HCT116 (cell line): ENCODE measurements around the gene NEUROG1. TPM values are rescaled to one million over a fixed set of nuclear protein-coding genes. Genes with fewer than 3 reads are reported as not detected.

Experiments used
- ATAC-seq: fragments of 200-7000 bp; cut with Tn5 transposase; 2 replicates; pipeline ENCODE4 v1.9.1; 2020; ENCODE audit warnings: mild to moderate bottlenecking, moderate library complexity
- BruUV-seq: library from RNA; stranded (reverse); fragments of 400-500 nt; replicated peaks from 2 replicates; lab custom pipeline; 2021; lab: Mats Ljungman, UMichigan
- CTCF ChIA-PET: fragments of 300-600 bp; sonication (Branson Sonifier 250); formaldehyde crosslinking; loops from one replicate; lab custom pipeline; 2021; ENCODE audit warnings: antibody characterized with exemption; lab: Charles Lee
- POLR2A ChIA-PET: fragments of 300-600, 350-600 bp; sonication (Branson Sonifier 250); formaldehyde crosslinking; loops from one replicate; lab custom pipeline; 2021; ENCODE audit warnings: antibody characterized with exemption; lab: Charles Lee
- RAD21 ChIA-PET, 2 experiments: fragments of 300-600 bp; sonication (Branson Sonifier 250); formaldehyde crosslinking; loops; one replicate each; lab custom pipeline; 2023; ENCODE audit warnings: low total read pairs in 2 of 2; ENCODE audit not compliant: uncharacterized antibody in 2 of 2, unreplicated experiment in 2 of 2, low non-redundant PET in 1 of 2; lab: Charles Lee
- DNase-seq: peaks from one replicate; pipeline ENCODE4 v3.0.0-alpha.2; 2010; ENCODE audit warnings: low read depth, low spot score
- H2AFZ ChIP-seq: fragments of 200-600 bp; shearing (Covaris generic), sonication (generic); 2 replicates; pipeline ENCODE4 v1.6.1; 2017; ENCODE audit warnings: low read depth, mixed run types, mixed read lengths, antibody characterized with exemption, low read length; ENCODE audit not compliant: poor library complexity, severe bottlenecking
- H3K27ac ChIP-seq: 2 replicates; pipeline ENCODE4 v1.5.1; 2012; ENCODE audit warnings: low read depth, low read length
- H3K27me3 ChIP-seq: fragments of 200-600 bp; sonication (generic); 2 replicates; pipeline ENCODE4 v1.6.1; 2016; ENCODE audit warnings: mixed run types, low read length, mixed read lengths; ENCODE audit not compliant: insufficient read depth
- H3K36me3 ChIP-seq, 2 experiments: fragments of 200-500 bp in 1 of 2; fragments of 200-600 bp in 1 of 2; sonication (Bioruptor generic) in 1 of 2; sonication (generic) in 1 of 2; 2 replicates each; pipeline versions ENCODE4 v1.5.1 to v1.6.1; 2014 to 2016; ENCODE audit warnings: low read length in 2 of 2, inconsistent platforms in 1 of 2, mixed read lengths in 1 of 2, mixed run types in 1 of 2; ENCODE audit not compliant: insufficient read depth in 2 of 2, control insufficient read depth in 1 of 2
- H3K4me1 ChIP-seq, 2 experiments: fragments of 200-600 bp in 1 of 2; sonication (generic) in 1 of 2; 2 replicates each; pipeline versions ENCODE4 v1.5.1 to v1.6.1; 2012 to 2017; ENCODE audit warnings: low read length in 2 of 2, inconsistent platforms in 1 of 2, mild to moderate bottlenecking in 1 of 2, mixed read lengths in 1 of 2, mixed run types in 1 of 2, moderate library complexity in 1 of 2; ENCODE audit not compliant: insufficient read depth in 2 of 2, control insufficient read depth in 1 of 2
- H3K4me2 ChIP-seq: fragments of 200-600 bp; sonication (generic); 2 replicates; pipeline ENCODE4 v1.6.1; 2017; ENCODE audit warnings: mixed run types, low read length, mixed read lengths
- H3K4me3 ChIP-seq, 2 experiments: fragments of 200-600 bp in 1 of 2; sonication (generic) in 1 of 2; replicated peaks in 1 of 2; 2 replicates each; pipeline ENCODE4 v1.5.1; 2011 to 2016; ENCODE audit warnings: low read length in 2 of 2, control low read depth in 1 of 2, low read depth in 1 of 2, mild to moderate bottlenecking in 1 of 2, mixed read lengths in 1 of 2, mixed run types in 1 of 2
- H3K79me2 ChIP-seq: fragments of 200-600 bp; sonication (generic); 2 replicates; pipeline ENCODE4 v1.6.1; 2017; ENCODE audit warnings: mild to moderate bottlenecking, mixed run types, low read length, moderate library complexity, mixed read lengths; ENCODE audit not compliant: insufficient read depth
- H3K9ac ChIP-seq: fragments of 200-600 bp; sonication (generic); 2 replicates; pipeline ENCODE4 v1.6.1; 2016; ENCODE audit warnings: low read length, mixed read lengths
- H3K9me2 ChIP-seq: fragments of 200-600 bp; sonication (generic), shearing (Covaris generic); 2 replicates; pipeline ENCODE4 v1.6.1; 2017; ENCODE audit warnings: mixed run types, mild to moderate bottlenecking, moderate library complexity; ENCODE audit not compliant: insufficient read depth
- H3K9me3 ChIP-seq, 2 experiments: fragments of 200-500 bp in 1 of 2; fragments of 200-600 bp in 1 of 2; sonication (Bioruptor generic) in 1 of 2; sonication (generic) in 1 of 2; 2 replicates each; pipeline ENCODE4 v1.6.1; 2014 to 2017; ENCODE audit warnings: low read length in 2 of 2, mixed read lengths in 2 of 2, inconsistent platforms in 1 of 2, low read depth in 1 of 2, mild to moderate bottlenecking in 1 of 2, mixed run types in 1 of 2, moderate library complexity in 1 of 2; ENCODE audit not compliant: control insufficient read depth in 1 of 2, insufficient read depth in 1 of 2
- H4K20me1 ChIP-seq: fragments of 200-600 bp; sonication (generic), shearing (Covaris generic); 2 replicates; pipeline ENCODE4 v1.6.1; 2017; ENCODE audit warnings: mixed run types, mild to moderate bottlenecking, moderate library complexity; ENCODE audit not compliant: insufficient read depth
- CEBPB ChIP-seq: IDR thresholded peaks from 2 replicates; pipeline ENCODE4 v1.6.1; 2012; ENCODE audit warnings: low read depth
- EGR1 ChIP-seq: IDR thresholded peaks from 2 replicates; pipeline ENCODE4 v1.6.1; 2012; ENCODE audit warnings: low read depth
- ELF1 ChIP-seq: IDR thresholded peaks from 2 replicates; pipeline ENCODE4 v1.6.1; 2012; ENCODE audit warnings: low read depth, borderline replicate concordance
- FOSL1 ChIP-seq: IDR thresholded peaks from 2 replicates; pipeline ENCODE4 v1.6.1; 2012; ENCODE audit warnings: low read depth
- JUND ChIP-seq: IDR thresholded peaks from 2 replicates; pipeline ENCODE4 v1.6.1; 2012
- POLR2A ChIP-seq: IDR thresholded peaks from 2 replicates; pipeline ENCODE4 v1.7.0; 2011; ENCODE audit warnings: borderline replicate concordance; ENCODE audit not compliant: insufficient read depth, insufficient read length; ENCODE audit errors: extremely low read depth
- POLR2AphosphoS5 ChIP-seq: IDR thresholded peaks from 2 replicates; pipeline ENCODE4 v1.6.1; 2011; ENCODE audit warnings: mild to moderate bottlenecking, low read depth, low read length, moderate library complexity
- SIN3A ChIP-seq: IDR thresholded peaks from 2 replicates; pipeline ENCODE4 v1.6.1; 2012; ENCODE audit warnings: low read depth
- SRF ChIP-seq: IDR thresholded peaks from 2 replicates; pipeline ENCODE4 v1.6.1; 2012; ENCODE audit warnings: low read depth
- YY1 ChIP-seq: IDR thresholded peaks from 2 replicates; pipeline ENCODE4 v1.6.1; 2011; ENCODE audit warnings: low read length, low read depth, moderate library complexity, mild to moderate bottlenecking; ENCODE audit not compliant: insufficient replicate concordance; ENCODE audit errors: extremely low read depth
- ZFX ChIP-seq: fragments of 450-650 bp; IDR thresholded peaks from 2 replicates; pipeline ENCODE4 v1.6.1; 2017
- ZNF274 ChIP-seq: fragments of 200-500 bp; sonication (Bioruptor generic); IDR thresholded peaks from 2 replicates; pipeline ENCODE4 v1.6.1; 2014; ENCODE audit warnings: mild to moderate bottlenecking, low read depth, low read length, inconsistent platforms
- intact Hi-C: fragments of 100-400 bp; cut with micrococcal nuclease; formaldehyde crosslinking; loops from 2 replicates; pipeline ENCODE4 v1.10.0; 2022
- total RNA-seq: library from RNA; stranded (reverse); gene quantifications from one replicate; pipeline ENCODE4 v1.2.1, GENCODE V29; 2021; ENCODE audit not compliant: unreplicated experiment
- TF ChIP-seq, protein P1 (sequence below): IDR thresholded peaks from 2 replicates; pipeline ENCODE4 v1.6.1; 2012; ENCODE audit warnings: low read depth
- TF ChIP-seq, protein P2 (sequence below): IDR thresholded peaks from 2 replicates; pipeline ENCODE4 v1.6.1; 2011; ENCODE audit warnings: mild to moderate bottlenecking, low read length, moderate library complexity; ENCODE audit not compliant: insufficient replicate concordance; ENCODE audit errors: extremely low read depth

The NEUROG1 gene
- total RNA-seq, 1 experiment from 2014 or later = not detected

DNA sequence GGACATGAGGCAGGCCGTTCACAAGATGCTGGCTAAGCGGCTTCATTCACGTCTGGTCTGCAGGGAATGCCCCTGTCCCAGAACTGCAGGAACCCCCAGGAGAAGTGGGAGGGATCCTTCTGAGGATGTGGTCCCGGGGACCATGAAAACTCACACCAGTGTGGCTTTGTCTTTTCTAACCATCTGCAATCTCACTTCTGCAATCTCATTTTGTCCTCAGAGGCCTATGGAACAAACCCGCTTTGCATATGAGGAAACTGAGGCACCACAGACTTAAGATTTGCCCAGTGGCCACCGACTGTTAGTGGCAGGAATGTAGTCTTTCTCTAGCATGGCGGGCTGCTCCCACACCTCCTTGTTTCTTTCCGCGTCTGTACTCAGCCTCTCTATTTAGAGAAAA, 36.1 kb upstream of the NEUROG1 start:
- CTCF ChIA-PET = interaction anchor here (8.8 kb wide), 1 partner anchor 112 kb away, joined by 153 read pairs; no protein-coding TSS in a partner anchor
- no peaks in the 10 kb centered on the region for H3K27me3 ChIP-seq
- H3K4me1 ChIP-seq = peaks cover 0 to 14% of the 10 kb centered on the region in 2 experiments; a peak in 2 of 4 replicates

More for the DNA sequence above, 36.1 kb upstream of the NEUROG1 start:
- TF ChIP-seq SRF (no peak), FOSL1 (no peak), POLR2A (no peak), ZFX (no peak), EGR1 (no peak), JUND (no peak), POLR2AphosphoS5 (no peak), SIN3A (no peak), YY1 (no peak), ZNF274 (no peak), ELF1 (no peak), CEBPB (no peak)
- TF ChIP-seq, protein P1, sequence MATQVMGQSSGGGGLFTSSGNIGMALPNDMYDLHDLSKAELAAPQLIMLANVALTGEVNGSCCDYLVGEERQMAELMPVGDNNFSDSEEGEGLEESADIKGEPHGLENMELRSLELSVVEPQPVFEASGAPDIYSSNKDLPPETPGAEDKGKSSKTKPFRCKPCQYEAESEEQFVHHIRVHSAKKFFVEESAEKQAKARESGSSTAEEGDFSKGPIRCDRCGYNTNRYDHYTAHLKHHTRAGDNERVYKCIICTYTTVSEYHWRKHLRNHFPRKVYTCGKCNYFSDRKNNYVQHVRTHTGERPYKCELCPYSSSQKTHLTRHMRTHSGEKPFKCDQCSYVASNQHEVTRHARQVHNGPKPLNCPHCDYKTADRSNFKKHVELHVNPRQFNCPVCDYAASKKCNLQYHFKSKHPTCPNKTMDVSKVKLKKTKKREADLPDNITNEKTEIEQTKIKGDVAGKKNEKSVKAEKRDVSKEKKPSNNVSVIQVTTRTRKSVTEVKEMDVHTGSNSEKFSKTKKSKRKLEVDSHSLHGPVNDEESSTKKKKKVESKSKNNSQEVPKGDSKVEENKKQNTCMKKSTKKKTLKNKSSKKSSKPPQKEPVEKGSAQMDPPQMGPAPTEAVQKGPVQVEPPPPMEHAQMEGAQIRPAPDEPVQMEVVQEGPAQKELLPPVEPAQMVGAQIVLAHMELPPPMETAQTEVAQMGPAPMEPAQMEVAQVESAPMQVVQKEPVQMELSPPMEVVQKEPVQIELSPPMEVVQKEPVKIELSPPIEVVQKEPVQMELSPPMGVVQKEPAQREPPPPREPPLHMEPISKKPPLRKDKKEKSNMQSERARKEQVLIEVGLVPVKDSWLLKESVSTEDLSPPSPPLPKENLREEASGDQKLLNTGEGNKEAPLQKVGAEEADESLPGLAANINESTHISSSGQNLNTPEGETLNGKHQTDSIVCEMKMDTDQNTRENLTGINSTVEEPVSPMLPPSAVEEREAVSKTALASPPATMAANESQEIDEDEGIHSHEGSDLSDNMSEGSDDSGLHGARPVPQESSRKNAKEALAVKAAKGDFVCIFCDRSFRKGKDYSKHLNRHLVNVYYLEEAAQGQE = no peak
- TF ChIP-seq, protein P2, sequence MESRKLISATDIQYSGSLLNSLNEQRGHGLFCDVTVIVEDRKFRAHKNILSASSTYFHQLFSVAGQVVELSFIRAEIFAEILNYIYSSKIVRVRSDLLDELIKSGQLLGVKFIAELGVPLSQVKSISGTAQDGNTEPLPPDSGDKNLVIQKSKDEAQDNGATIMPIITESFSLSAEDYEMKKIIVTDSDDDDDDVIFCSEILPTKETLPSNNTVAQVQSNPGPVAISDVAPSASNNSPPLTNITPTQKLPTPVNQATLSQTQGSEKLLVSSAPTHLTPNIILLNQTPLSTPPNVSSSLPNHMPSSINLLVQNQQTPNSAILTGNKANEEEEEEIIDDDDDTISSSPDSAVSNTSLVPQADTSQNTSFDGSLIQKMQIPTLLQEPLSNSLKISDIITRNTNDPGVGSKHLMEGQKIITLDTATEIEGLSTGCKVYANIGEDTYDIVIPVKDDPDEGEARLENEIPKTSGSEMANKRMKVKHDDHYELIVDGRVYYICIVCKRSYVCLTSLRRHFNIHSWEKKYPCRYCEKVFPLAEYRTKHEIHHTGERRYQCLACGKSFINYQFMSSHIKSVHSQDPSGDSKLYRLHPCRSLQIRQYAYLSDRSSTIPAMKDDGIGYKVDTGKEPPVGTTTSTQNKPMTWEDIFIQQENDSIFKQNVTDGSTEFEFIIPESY = no peak
- Histone ChIP-seq H3K79me2 (no peaks in the 10 kb centered on the region), H2AFZ (no peak overlapping the region), H3K27ac (no peak overlapping the region), H3K36me3 (no peaks in the 10 kb centered on the region), H3K9ac (no peak overlapping the region), H3K9me2 (no peaks in the 10 kb centered on the region), H3K4me2 (no peak overlapping the region), H3K9me3 (no peaks in the 10 kb centered on the region), H3K4me3 (no peak overlapping the region), H4K20me1 (no peaks in the 10 kb centered on the region)
- intact Hi-C loops = loop anchor here (2.0 kb wide), 1 partner anchor 19 kb away; no protein-coding TSS in a partner anchor
- no TSS peak for BruUV-seq
- ChIA-PET POLR2A (no interaction called here), RAD21 (no interaction called here)
- DNase-seq (no peak), ATAC-seq (no peak)
